GM23248 (cell line): Measurements from ENCODE around the gene HLX.

Source experiments
- EZH2 ChIP-seq: fragments of 200-600 bp; sonication (generic); IDR thresholded peaks from 2 replicates; pipeline ENCODE4 v1.6.1; 2018; ENCODE audit warnings: antibody characterized with exemption, mild to moderate bottlenecking; ENCODE audit not compliant: insufficient read depth, poor library complexity, severe bottlenecking
- EZH2phosphoT487 ChIP-seq: fragments of 200-600 bp; sonication (generic); IDR thresholded peaks from 2 replicates; pipeline ENCODE4 v1.6.1; 2018; ENCODE audit warnings: antibody characterized with exemption, moderate library complexity, mild to moderate bottlenecking, low read depth; ENCODE audit not compliant: insufficient read depth

- TF ChIP-seq EZH2 (no peak), EZH2phosphoT487 (no peak)
Measured at GRCh38 chr1:220838578-220838977, 40.7 kb upstream of the HLX start.
